ENCODE data around the gene ACRV1. TPM values are rescaled to one million over a fixed set of nuclear protein-coding genes. Genes with fewer than 3 reads are reported as not detected.

ACRV1 gene, protein sequence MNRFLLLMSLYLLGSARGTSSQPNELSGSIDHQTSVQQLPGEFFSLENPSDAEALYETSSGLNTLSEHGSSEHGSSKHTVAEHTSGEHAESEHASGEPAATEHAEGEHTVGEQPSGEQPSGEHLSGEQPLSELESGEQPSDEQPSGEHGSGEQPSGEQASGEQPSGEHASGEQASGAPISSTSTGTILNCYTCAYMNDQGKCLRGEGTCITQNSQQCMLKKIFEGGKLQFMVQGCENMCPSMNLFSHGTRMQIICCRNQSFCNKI
- total RNA-seq = not detected

DNA sequence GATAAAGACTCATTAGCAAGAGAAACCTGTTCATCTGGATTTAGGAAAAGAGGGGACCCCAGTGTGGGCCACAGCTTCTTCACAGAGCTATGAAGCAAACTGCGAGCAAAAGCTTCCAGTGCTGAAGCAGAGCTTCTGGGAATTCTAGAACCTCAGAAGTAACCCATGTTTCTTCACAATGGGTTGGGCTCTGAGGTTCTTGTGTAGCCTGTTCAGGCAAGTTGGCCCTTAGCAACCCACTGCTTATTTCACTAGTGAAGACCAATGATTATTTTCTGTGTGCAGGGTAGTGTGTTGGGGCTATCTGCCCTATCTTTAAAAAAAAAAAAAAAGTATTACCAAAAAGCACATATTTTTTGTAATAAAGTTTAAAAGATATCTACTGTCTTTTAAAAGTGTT is at the start of gene ACRV1:
ACRV1 (minus strand) TSS at position 101 of the 400 bp plus-strand sequence; CDS start at position 34, 67 bp downstream.

DNA sequence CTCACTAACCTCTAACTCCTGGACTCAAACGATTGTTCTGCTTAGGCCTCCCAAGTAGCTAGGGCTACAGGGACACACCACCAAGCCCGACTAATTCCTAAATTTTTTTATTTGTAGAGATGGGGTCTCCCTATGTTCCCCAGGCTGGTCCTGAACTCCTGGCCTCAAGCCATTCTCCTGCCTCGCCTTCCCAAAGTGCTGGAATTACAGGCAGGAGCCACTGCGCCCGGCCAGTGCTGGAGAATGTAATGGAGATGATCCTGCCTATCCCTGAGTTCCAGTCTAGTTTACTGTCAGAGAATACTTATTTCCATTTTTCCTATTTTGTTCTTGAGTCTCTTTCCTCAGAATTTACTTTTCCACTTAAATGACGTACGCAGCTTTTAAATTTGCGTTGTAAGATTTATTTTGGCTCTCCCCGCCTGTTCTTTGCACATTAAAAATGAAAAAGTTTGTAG is 55.9 kb downstream of the ACRV1 start, which contains the start of gene CHEK1:
CHEK1 (plus strand) TSS at position 408 of the 458 bp plus-strand sequence. CDS start 1,606 bp downstream, outside the sequence.

Other genes with a start within 250 kb of the ACRV1 start
- gene FEZ1, start 184.6 kb downstream of the ACRV1 start, total RNA-seq = under 1 TPM; 0.26 to 0.50 TPM
- gene EI24, start 111.4 kb downstream of the ACRV1 start, total RNA-seq = 10 to 100 TPM; 36.8 to 39.1 TPM
- 100 to 1,000 TPM; 121 to 123 TPM for gene STT3A, start 88.0 kb downstream of the ACRV1 start, total RNA-seq
- gene CHEK1, start 55.7 kb downstream of the ACRV1 start, total RNA-seq = 10 to 100 TPM; 58.4 to 61.4 TPM
- not detected for gene PATE1, start 65.4 kb upstream of the ACRV1 start, total RNA-seq
- gene PATE2, start 98.0 kb upstream of the ACRV1 start, total RNA-seq = not detected
- gene PATE3, start 107.3 kb upstream of the ACRV1 start, total RNA-seq = not detected
- gene PATE4, start 152.5 kb upstream of the ACRV1 start, total RNA-seq = not detected
- gene HYLS1, start 206.8 kb upstream of the ACRV1 start, total RNA-seq = 10 to 100 TPM; 17.1 to 17.2 TPM
- 10 to 100 TPM in 1 of 2 experiments, 1 to 10 TPM in 1; 9.4 to 12.6 TPM for gene PUS3, start 222.4 kb upstream of the ACRV1 start, total RNA-seq
- not detected for gene DDX25, start 223.7 kb upstream of the ACRV1 start, total RNA-seq

Data from activated naive CD4-positive, alpha-beta T cell treated with anti-CD3 and anti-CD28 coated beads, Interleukin-2, amount 10 ng/mL, durations not matched to agents 5 hours and 36 hours (primary cell).